Stimulated activated naive CD4-positive, alpha-beta T cell (primary cell): ENCODE results near the gene CTDSP2.
A peak's percentile ranks its signal among the peaks of the same experiment; 100 is the strongest.
"Not testable (repeated sequence)": the region's sequence is repeated elsewhere in the genome, so short reads cannot be mapped to it uniquely, and the experiment has no call there.

Experiments
- DNase-seq, 6 experiments: peaks; one replicate each; lab custom pipeline; 2025; lab: John Stamatoyannopoulos, UW

CTDSP2 gene

DNA sequence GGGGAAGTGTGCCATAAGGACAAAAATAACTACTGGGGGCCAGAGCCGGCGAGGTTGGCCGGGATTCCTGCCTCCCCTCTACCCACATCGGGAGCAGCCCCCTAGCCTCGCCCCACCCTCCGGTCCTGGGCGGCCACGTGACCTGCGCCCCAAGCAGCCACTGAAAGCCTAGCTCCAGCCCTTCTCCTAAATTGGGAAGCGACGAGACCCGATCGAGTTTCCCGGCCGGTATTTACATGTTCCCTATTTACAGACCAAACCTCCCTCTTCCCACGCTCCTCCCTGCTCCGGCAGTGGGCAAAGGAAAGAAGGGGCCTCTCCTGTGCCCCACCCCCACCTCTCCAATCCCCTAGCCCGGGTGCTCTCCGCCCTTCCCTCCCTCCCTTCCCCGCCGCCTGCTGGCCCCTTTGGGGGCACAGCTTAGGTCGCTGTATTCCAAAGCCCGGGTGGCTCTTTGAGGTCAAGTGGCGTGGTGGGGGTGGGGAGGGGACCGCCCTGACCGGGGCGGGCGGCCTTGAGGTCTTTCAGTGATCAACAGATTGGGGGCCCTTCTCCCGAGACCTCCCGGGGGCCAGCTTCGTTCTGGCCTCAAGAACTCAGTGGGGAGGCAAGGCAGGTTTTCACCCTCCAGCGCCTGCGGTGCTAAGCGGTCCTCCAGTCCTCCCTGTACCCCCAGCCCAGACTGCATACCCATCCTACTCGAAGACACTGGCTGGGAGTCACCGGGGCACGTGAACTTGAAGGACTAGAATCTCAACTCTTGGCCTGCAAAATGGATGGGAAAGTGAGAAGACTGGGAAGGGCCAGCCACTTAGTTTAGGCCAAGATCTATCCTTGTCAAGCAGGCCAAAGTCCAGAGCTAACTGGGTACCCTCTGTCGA is 6.3 kb upstream of the CTDSP2 start:
- DNase-seq, result no peak

DNA sequence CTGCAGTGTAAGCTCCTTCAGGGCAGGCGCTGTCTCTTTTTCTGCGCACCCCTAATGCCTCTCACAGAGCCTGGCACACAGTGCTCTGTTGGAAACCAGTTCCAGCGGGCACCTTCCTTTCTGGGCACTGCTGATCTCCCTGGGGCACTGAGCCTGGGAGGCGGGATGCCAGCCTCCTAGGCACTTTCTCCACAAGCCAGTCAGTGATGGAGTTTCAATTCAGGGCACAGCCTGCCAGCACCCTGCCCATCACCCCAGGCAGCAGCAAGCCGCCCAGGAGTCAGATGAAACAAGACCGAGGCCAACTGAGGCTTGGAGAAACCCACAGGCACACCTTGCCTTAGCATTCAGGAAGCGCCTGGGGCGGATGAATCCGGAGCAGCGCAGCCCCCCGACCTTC is 5.7 kb upstream of the CTDSP2 start:
- no peak for DNase-seq

DNA sequence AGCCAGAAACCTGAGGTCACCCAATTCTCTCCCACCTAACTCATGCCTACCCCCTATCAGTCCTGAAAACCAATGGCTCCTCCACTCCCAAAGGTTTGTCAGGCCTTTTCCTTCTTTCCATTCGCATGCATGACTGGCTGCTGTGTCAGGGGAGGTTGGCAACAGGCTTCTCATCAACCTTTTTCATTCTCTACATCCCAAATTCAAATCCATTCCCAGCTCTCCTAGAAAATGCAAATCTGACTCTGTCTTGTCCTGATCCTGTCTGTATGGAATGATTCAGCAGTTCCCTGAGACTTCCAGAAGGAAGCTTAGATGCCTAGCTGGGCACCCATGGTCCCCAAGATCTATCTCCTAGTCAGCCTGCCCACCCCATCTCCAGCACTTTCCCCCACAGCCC is 5.0 kb upstream of the CTDSP2 start:
- DNase-seq, result no peak

DNA sequence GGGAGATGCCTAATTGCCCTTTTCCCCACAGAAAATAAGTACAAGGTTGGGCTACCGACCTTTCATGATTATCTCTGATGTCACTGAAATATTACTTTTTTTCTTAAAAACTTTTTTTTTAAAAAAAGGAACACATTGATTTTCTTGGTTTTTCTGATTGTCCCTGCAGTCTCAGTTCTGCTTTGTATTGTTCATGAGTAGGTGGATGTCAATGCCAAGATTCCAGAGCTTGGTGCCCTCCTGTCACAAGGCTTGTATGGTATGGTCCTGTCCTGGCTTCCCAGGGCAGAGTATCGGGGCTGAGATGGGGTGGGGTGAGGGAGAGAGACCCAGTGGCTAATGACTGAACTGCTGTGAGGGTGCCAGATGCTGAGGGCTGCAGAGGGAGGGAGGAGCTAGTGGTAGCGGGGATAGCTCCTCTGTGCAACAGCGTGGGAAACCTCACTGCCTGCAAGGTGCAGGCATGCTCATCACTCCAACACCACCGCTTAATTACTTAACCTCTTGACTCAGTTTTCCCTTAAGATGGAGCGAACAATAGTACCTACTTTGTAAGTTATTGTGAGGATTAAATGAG is 4.4 kb upstream of the CTDSP2 start:
- no peak for DNase-seq

DNA sequence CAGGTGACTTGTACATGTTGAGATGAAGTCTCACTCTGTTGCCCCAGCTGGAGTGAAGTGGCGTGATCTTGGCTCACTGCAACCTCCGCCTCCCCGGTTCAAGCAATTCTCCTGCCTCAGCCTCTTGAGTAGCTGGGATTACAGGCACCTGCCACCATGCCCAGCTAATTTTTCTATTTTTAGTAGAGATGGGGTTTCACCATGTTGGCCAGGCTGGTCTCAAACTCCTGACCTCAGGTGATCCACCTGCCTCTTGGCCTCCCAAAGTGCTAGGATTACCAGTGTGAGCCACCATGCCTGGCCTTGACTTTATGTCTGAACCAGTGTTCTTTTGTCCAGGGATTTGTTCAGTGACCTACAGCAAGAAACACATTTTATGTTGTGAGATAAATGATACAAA is 2.9 kb upstream of the CTDSP2 start:
- not testable (repeated sequence) for DNase-seq

DNA sequence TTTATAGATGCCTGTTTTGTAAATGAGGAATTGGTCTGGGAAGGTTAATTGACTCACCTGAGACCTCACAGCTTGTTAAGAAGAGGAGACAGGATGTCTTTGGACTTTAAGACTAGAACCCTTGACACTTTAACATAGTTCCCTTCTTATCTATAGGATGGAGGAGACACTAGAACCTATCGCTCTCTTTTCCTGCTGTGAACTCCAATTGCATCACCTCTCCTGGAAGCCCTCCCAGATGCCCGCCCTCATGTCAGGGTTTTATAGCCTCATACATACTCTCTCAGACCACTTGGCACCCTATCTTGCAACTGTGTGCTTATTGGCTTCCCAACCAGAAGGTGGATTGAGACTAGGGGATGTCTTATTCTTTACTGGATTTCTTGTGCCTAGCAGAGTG is 2.5 kb upstream of the CTDSP2 start:
- DNase-seq, result no peak

DNA sequence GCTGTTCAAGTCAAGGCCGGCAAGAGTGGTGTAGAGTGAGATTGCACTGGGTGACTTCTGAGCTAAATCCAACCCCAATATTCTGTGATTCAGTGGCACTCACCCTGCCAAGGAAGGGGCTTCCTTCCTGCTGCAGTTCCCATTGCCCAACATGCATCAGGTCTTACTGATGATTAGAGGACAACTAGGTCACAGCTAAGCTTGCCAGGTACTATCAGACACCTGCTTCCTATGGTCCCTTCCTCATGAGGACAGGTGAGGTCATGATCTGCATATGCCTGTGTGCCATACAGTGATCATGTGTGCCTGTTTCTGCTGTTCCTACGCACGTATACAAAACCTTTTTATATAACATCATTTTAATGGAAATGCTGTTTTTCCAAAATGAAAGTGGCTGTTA is 1.7 kb upstream of the CTDSP2 start:
- DNase-seq, result no peak

DNA sequence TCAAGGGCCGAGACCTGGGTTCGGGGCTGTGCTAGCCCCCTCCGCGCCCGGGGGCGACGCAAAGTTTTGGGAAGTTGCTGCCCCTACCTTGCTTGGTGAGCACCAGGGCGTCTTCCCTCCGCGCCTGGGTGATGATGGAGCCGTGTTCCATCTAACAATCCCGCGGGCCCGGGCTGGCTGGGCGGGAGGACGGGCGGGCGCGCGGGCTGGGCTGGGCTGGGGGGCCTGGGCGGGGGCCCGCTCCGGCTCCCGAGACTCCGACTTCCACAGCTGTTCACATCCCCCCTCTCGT is 298 bp downstream of the CTDSP2 start:
- DNase-seq, result peak in 3 of 6 experiments; percentile 50 to 79 (median 66)

DNA sequence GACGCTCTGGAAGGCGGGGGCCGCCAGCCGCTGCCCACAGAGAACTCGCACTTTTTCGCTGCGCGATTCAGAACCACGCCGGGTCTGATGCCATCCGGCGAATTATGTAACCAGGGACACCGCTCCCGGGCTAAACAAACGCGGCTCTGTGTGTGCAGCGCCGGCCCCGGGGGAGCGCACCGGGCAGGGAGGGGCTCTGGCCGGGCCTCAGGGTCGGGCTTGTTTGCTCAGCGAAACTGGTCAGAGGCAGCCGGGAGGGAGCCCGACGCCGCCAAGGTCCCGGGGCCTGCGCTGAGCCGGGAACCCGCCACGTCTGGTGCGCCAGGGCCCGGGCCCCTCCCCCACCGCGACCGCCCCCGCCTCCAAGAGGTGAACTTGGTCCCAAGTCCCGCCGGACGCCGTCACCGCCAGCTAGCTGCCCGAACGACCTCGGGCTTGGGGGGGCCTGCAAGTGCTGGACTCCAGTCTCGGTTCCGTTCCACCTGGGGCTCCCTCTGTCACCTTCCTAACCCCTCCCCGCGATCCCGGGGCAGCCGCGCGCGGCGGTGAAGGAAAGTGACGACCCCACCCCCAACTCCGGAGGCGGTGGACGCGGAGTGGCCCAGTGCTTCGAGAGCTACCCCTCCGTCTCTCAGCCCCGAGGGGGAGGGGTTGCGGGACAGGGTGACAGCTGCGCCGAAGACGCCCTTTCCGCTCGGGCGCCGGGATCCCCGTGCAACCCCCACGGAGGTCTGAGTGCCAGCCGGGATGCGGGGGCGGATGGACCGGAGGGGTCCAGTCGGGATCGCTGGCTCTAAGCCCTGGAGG is 848 bp downstream of the CTDSP2 start:
- DNase-seq, result peak in 5 of 6 experiments; percentile 39 to 70 (median 60)

DNA sequence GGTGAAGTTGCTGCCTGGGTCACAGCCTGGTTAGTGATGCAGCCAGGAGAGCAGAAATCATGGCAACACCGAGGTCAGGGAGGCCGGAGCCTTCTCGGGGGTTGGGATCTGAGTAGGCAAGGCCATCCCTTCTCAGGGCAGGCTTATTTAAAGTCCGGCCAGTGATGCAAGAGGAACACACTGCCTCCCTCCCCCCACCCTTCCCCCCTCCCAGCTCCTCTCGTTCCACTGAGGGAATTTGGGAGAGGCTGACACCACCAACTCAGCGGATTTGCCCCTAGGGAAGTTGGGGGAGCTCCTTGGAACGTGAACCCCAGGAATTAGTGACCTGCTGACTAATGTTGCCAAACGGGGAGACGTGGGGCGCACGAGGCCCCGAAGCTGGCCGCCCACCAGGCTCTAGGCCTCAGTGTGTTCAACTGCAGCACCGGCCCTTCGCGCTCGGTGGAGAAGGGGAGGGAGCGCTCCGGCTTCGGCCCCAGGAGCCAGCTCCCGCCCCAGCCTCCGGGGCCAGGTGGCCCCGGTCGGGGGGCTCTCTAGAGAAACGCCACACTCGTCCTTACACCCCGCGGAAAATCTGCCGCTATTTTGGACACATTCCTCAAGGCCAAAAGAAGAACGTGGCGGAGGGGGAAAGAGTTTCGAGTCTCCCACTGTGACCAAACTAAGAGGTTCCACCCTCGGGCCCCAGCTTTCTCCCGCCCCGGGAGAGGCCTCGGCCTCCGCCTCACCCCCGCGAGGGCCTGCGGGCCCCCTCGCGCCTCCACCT is 1.6 kb downstream of the CTDSP2 start:
- DNase-seq, result no peak

DNA sequence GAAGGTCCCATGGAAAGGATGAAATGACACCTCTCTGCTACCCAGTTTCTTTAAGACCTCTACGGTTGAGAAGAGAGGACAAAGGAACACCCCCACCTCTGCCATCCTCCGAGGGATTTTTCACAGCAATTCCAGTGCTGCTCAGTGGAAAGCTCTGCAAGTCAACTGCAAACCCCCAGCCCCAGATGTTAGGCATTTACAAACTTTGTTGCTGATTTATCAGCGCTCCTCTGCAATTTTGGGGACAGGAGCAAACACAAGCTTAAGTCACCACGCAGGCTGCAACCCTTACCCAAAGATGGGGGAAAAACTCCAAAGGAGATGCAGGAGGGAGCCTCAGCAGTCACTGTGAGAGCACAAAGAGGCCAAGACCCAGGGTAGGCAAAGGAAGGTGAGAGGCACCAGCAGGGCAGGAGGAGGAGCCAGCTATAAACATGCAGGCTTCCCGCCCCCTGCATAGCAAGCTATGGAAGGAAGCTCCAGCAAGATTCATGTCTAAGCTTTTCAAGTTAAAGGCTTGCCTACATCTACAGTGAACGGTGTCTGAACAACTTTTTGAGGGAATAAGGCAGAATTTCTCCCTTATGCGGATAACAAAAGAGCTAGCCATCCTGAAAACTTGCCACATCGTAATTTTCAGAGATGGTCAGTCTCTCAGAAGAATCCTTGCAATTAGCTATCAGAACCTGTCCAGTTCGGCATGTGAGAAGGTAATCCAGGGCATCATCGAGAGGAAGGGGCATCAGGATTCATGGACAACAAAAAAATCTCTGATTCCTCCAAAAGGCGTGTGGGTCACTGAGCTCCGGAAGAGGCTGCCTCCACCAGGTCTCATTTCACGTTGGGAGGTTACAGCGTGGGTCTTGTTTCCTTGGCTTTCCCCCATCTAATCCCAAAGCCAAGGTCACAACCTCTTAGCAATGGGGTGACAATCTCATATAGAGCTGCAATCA is 3.9 kb downstream of the CTDSP2 start:
- DNase-seq, result peak in 5 of 6 experiments; percentile 28 to 51 (median 40)

DNA sequence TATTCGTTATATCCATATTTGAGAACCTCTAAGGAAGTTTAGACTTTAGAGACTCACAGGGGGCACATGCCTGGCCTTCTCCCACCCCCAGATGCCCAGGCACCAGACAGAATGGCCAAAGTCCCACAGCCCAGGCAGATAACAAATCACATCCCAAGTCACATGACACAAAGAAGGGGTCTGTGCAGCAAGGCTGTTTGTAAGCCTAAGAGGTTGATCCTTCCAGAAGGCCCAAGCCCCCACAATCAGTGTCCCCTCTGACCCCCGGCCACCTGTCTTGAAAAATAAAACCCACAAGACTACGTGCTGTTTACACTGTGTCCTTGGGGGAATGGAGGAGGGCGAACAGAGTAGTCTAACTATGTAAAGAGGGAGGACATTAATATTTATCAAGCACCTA is 5.1 kb downstream of the CTDSP2 start:
- no peak for DNase-seq

DNA sequence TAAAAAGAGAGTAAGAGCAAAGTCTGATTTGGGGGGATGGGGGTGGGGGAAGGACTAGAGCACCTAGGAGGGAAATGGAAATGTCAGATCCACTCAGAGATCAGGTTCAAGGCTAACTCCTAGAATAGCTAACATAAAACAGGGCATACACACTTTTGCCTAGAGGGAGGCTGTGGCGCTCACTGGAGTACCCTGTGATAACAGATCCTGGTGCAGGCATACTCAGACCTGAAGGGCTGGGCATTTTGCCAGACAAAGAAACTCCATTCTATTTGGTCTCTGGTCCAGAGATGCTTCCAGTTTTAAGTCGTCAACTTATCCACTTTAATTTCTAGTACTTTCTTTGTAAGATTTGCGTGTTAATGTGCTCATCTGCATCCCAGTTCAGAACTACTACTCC is 5.8 kb downstream of the CTDSP2 start:
- no peak for DNase-seq

DNA sequence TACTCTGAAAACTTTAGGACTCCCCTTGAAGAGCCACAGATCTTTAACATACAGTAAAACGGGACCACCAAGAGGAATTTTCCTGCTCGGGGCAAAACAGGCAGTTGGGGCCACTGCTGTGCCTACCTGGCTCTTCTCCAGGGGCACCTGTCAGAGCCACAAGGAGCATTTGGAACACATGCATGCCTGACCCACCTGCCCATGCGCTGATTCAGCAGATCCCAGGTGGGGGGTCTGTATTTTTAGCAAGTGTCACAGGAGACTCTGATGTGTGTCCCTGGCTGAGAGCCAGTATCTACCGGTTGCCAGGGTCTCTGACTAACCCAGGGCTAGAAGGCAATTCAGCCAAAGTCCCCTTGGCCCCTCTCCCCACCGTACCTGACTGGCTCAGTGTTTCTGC is 6.5 kb downstream of the CTDSP2 start:
- DNase-seq, result no peak

DNA sequence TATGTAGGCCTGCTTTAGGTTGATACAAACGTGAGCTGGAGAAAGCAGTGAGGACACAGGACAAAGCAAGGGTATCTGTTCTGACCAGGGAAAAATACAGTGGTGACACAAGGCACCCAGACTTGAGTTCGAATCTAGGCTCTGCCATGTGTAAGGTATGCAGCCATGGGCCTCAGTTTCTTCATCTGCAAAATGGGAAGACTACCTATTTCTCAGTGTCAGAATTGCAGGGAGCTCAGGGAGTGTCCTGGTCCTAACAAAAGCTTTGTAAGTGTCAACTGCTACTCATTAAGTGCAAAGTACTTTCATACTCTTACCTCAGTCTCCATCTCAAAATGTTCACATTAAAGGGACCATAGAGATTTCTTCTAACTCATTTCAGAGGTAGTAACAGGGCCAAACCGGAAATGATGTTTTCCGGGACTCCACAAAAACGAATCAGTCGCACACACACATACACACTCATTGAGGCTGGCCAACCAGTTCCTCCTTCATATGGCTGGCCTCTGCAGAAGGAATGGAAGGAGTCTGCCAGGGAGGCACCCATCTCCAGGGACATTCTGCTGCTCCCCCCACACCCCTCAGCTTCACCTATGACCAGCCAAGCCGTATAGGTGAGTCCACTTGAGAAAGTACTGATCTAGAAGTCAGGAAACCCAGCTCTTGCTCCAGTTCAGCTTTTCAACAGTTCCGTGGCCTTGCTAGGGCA is 7.8 kb downstream of the CTDSP2 start:
- peak in 3 of 6 experiments; percentile 7 to 27 (median 27) for DNase-seq

DNA sequence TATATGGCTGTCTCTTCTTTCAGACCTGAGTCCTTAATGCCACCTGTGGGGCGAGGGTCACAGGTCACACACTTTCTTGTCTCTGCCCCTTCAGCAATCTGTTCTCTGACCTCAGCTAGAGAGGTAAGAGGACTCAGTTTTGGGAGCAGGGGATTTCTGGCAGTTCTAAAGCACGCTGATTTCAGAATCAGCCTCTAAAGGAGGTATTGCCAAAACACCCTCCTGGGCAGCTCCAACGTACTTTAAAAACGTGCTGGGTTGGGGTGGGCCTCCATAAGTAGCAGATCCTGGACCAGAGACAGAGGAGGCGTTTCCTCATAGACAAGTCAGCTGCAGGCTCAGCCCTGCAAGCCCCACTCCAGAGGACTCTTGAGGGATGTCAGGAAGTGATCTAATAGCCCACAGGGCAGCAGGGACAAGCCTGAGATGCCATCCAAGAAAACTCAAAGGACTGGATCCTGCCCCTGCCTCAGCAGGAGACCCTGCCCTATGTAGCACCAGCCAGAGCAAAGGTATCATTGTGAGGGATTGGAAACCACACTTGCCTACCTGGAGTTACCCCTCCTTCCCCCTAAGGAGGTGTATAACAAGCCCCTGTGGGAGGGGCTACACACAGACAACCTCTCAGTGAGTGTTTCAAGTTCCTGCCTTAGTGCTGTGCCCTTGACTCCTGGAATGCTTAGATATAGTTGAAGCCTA is 8.5 kb downstream of the CTDSP2 start:
- DNase-seq, result peak in 3 of 6 experiments; percentile 19 to 36 (median 26)

DNA sequence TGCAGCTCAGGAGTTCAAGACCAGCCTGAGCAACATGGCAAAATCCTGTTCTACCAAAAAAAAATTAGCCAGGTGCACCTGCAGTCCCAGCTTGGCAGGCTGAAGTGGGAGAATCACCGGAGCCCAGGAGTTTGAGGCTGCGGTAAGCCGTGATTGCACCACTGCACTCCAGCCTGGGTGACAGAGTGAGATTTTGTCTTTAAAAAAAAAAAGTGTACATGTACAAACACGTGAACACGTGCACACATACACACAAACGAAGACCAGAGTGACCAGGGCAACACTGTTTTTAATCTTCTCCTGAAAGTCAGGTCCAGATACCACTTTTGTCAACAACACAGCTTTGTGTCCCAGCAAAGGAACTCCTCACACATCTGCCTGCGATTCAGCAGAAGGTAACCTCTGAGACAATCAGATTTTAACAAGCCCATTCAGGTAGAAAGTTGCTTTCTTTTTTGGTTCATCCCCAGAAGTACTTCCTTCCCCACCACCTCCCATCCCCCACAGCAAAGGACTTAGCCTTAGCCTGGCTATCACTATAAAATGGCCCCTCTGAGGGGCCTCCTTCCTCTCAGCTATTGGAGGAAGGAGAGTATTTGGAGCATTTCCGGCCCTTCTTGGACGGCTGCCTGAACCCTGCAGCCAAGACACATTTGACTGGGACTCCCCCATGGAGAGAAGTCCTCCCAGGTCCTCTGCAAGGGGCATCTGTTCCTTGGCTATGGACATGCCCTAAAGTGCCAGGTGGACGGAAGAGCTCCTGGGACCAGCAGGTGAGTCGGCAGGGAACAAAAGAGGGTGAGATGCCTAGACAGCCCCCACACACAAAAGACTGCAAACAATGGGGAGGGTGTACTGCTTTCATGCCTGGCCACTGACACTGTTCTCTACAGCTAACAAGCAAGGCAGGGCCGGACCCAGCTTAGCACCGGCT is 9.8 kb downstream of the CTDSP2 start:
- DNase-seq, result peak in 4 of 6 experiments; percentile 25 to 41 (median 26)
